Measurements from ENCODE around the gene FNDC10.
A peak's percentile ranks its signal among the peaks of the same experiment; 100 is the strongest.

Gene FNDC10

DNA sequence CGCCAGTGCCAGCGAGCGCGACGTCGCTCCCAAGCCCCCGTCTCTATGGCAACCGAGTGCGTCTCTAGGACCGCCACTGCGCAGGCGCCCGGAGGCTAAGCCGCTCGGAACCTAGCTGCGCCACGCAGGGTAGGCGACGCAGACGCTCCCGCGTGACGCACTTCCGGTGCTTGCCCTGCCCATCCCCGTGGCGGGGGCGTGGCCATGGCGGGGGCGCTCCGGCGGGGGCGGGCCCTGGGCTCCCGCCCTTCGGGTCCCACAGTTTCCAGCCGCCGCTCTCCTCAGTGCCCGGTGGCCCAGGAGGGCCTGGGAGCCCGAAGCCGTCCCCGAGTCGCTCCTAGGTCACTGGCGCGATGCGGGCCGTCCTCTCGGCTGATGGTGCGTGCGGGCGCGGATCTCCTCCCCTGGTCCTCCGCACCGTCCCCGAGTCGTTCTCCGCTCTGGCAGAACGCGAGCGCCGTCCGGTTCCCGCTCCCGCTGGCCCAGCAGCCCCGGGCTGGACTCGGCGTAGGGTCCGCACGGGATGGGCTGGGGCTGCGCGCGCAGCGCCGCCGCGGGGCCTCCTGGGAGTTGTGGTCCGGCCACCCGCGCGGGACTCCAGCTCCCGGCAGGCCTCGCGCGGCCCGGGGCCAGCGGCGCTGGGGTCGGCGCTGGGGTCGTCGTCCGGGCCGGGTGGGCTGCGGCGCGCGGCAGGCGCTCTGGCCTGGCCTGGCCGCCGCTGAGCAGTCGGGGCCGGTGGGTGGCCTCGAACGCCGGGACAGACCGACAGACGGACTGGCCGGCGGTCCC is 15.5 kb upstream of the FNDC10 start, which contains the start of gene MIB2:
Gene MIB2, plus strand, starts transcription at position 245 of the 789 bp plus-strand sequence. CDS start 7,953 bp downstream, outside the sequence.
- DNase-seq = peak; percentile 96

GRCh38 chr1:1614954-1615255 is 15.0 kb upstream of the FNDC10 start:
- no peak for DNase-seq

DNA sequence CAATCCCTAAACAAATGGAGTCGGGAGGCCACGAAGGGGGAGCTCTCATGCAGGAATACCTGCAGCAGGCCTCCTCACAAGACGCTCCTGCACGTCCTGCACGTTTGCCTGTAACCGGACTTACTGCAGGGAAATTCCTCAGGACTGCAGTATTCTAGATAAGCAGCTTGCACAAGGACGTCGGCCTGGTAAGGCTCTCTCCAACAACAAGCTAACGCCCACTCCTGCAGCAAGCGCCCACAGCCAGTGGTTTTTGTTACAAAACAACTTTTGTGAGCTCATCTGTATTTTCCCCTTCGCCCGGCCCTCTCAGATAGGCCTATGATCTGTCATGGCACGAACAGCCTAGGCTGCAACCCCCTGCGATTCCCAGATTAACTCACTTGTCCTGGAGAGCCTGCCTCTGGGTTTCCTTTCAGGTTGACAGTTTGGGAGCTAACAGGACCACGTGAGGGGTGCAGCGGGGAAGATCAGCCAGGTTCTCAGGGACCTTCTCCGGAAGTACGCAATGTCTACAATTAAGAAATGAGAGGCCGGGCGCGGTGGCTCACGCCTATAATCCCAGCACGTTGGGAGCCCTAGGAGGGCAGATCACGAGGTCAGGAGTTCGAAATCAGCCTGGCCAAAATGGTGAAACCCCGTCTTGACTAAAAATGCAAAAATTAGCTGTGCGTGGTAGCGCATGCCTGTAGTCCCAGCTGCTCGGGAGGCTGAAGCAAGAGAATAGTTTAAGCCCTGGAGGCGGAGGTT is 14.4 kb upstream of the FNDC10 start:
- DNase-seq = no peak

DNA sequence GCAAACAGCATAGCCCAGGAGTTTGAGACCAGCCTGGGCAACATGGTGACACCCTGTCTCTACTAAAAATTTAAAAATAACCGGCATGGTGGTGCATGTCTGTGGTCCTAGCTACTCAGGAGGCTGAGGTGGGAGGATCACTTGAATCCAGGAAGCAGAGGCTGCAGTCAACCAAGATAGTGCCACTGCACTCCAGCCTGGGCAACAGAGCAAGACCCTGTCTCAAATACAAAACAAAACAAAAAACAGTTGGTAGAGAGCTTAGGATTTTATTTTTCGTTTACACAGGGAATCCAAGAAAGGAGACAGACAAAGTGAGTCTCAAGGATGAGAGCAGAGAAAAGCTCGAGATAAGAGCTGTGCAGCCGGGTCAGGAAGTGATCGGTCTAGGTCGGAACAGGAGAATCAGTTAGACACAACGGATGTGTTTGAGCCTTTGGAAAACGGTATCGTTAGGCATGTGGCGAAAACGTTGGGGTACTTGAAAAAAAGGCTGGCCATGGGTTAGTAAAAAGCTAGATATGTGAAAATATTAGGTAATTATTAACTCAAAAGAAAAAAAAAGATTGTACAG is 13.7 kb upstream of the FNDC10 start:
- DNase-seq = no peak

GRCh38 chr1:1612104-1612400 is 12.1 kb upstream of the FNDC10 start:
- no peak for DNase-seq

DNA sequence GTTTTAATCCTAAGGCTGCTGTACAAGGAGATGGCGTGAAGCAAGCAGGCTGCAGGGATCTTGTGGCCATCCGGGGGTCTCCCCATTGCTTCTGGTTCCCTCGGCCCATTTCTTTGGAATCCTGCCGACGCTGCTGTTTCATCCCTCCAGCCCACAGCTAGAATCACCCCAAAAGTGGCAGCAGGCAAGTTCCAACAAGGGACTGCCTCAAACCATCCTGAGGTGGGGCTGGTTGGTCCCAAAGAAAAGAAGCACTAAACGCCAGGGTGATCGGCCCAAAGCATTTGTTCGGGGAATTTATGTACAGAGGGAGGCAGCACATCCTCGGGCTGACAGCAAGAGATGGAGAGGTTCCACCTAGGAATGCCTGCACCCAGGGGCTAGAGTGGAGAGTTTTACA is 10.9 kb upstream of the FNDC10 start:
- no peak for DNase-seq

- DNase-seq = no peak
These were observed 10.0 kb upstream of the FNDC10 start for GRCh38 chr1:1609822-1610485.

DNA sequence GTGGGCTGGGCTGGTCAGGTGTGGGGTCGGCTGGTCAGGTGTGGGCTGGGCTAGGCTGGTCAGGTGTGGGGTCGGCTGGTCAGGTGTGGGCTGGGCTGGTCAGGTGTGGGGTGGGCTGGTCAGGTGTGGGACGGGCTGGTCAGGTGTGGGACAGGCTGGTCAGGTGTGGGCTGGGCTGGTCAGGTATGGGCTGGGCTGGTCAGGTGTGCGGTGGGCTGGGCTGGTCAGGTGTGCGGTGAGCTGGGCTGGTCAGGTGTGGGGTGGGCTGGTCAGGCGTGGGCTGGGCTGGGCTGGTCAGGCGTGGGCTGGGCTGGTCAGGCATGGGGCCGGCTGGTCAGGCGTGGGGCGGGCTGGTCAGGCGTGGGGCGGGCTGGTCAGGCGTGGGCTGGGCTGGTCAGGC is 6.3 kb upstream of the FNDC10 start:
- DNase-seq = no peak

- DNase-seq = no peak
These were observed 5.8 kb upstream of the FNDC10 start for GRCh38 chr1:1605724-1606123.

GRCh38 chr1:1605034-1605591 is 5.2 kb upstream of the FNDC10 start:
- DNase-seq = no peak

DNA sequence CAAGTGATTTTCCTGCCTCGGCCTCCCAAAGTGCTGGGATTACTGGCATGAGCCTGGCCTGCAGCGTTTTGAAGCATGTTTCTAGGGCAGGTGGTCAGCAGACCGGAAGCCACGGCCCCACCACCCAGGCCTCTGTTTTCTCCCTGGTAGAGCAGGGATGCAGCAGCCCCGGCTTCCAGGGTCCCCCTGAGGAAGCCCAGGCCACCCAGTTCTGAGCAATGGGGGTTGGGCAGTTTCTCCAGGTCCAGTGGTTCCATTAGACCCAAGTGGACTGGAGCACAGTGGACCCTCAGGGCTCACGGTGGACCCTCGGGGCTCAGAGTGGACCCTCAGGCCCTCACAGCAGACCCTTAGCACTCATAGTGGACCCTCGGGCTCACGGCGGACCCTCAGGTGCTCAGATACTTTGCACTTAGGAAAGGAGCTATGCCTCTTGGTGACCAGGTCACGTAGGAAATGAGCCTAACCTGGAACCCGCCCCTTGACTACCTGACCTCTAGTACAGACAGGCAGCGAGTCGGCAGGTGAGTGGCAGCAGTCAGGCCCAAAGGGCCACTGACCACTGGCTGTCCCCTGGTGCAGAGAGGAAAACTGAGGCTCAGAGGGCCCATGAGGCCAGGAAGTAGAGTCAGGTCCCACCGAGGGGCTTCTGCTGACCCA is 4.6 kb upstream of the FNDC10 start:
- no peak for DNase-seq

DNA sequence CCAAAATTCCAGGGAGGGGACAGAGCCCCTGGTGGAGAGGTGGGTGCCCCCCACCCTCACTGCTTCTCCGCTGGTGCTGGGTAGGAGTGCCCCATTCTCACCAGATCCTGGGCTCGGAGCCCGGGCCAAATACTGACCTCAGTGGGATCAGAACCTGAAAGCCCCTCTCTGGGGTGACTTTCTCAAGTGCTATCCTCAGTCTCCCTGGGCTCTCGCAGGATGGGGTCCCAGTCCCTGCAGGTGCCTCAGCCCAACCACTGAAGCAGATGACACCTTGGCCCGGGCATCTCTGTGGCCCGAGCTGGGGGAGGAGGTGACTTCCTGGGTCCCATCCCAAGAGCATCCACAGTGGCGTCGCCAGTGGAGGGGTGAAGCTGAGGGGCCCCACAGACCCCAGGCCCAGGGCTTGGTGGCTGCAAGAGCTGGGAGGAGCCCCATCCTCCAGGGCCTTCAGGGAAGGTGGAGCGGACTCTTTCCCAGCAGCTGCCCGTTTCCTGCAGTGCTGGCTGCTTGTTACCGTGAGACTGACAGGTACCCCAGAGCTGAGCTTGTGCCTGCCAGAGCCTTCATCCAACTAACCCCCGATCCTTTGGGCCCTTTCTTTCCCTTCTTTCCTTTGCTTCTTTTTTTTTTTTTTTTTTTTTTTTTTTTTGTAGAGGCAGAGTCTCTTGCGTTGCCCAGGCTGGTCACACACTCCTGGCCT is 3.9 kb upstream of the FNDC10 start:
- no peak for DNase-seq

DNA sequence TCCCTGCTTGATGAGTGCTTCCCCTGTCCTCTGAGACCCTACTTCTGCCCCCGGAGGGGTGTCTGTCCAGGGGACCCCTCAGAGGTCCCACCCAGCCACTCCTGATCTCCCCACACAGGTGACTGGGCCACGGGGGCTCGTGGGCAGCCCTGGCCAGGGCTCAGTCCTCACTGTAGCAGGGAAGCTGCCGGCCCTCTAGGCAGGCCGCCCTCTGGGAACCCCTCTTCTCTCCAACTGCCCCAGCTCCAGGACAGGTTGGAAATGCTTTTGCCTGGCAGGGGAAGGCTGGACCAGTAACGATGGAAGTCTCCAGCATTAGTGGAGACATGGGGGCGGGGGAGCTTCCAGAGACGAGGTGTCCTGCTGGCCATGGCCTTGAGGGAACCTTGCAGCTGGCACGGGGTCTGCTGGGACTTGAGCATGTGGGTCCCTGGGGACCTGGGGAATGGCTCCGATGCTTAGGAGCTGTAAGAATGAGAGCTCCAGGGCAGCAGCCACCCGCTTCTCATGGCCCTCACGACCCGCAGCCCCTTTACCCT is 3.1 kb upstream of the FNDC10 start:
- no peak for DNase-seq

DNA sequence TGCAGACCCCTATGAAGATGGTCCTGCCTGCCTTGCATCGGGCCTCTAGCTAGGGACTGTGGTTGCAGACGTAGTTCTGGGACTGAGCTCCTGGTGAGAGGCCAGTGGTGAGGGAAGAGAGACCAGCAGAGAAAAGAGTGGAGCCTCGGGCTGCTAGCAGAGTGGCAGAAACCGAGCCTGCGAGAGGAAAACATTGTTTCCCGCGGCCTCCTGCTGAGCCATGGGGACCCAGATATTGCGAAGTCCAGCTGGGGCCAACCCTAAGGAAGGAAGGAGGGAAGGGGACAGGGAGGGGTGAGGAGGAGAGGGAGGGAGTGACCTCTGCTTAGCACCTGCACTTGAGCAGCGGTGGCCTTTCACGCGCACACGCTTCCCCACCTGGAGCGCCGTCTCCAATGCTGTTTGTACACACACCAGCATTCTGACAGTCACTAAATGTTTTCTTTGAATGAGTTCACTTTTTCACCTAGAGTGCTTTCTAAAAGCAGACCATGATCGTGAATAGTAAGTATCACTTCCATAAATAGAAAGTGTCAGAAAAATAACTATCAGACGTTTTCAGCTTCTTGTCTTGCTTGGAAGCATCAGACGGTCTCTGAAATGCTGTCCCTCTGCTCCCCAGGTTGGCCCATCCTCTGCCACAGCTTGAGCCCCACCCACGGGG is 2.5 kb upstream of the FNDC10 start:
- DNase-seq = no peak

- no peak for DNase-seq
These were observed 1.8 kb upstream of the FNDC10 start for GRCh38 chr1:1601564-1602303.

DNA sequence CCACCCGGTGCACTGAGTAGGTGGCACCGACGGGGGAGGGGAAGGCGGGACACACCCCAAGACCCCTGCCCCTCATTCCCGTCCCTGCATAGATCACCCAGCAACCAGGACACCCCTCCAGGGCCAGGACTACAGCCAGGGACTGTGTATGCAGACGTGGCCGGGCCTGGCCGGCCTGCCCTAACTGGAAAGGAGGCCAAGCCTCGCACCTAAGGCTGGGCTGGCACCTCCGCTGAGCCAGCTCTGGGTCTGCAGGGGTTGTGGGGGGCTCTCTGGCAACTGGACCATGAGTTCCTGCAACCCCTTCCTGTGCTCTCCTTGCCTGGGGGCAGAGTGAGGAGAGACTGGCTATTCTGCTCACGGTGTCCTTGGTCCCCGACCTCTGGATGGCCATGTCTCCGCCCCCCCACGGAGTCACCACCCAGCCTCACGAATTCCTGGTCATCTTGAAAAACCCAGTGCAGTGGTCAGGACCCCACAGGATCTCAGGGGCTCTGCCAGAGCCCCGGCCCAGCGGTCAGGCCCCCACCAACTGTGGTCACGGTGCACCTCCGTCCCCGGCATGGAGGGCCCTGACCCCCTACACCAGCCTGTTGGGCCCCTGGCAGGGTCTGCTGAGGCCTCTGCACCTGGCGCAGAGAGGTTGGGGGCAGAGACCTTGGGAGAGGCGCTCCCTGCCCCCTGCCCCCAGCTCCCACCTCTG is 1.1 kb upstream of the FNDC10 start:
- DNase-seq = no peak

DNA sequence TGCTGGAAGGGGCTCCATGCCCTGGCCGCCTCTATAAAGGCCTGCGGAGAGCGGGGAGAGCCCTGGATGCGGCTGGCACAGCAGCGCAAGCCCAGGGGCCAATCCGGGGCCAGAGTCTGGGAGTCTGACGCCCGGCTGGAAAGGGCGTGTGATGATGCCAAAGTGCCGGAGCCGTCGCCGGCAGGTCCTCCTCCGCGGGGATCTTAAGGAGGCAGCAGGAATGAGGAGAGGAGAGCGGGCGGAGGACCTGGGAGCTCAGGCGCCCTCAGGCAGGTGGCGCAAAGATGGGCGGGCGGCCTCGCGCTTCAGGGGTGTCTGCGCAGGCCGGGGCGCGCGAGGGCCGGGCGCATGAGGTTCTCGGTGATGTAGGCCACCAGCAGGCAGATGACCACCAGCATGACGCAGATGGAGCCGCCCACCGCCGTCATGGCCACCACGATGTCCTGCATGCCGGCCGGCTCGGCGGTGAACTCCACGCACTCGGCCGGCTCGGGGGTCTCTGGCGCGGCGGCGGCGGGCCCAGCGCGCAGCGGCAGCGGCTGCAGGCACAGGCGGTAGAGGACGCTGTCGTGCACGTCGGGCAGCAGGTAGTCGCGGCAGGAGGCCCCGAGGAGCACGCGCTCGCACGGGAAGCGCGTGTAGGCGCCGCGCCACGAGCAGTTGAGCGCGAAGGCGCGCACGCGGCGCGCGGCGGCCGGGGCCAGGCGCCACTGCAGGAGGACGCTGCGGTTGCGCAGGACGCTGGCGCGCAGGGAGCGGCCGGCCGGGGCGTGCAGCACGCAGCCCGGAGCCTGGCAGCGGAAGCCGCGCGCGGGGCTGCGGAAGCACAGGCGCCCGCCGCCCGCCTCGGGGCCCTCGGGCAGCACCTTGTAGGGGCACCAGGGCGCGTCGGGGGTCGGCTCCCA is 653 bp downstream of the FNDC10 start:
- no peak for DNase-seq

GRCh38 chr1:1598720-1599029 is 1.3 kb downstream of the FNDC10 start:
- DNase-seq = no peak

GRCh38 chr1:1598051-1598719 is 1.8 kb downstream of the FNDC10 start:
- no peak for DNase-seq

Data from NK-92 treated with Interleukin-12 subunit alpha and Interleukin-12 subunit beta, amount 100 ng/mL, for 24 hours (cell line).